Activated CD4-positive, alpha-beta T cell treated with anti-CD3 and anti-CD28 coated beads, Interleukin-10, Interleukin-2, amounts not matched to agents 100 ng/mL and 50 ng/mL, durations not matched to agents 16 hours and 8 hours (primary cell): Measurements from ENCODE around the gene GNAS-AS1.

Source experiments
- DNase-seq: peaks from one replicate; pipeline ENCODE4 v3.0.0-alpha.2; 2020

The GNAS-AS1 gene

DNA sequence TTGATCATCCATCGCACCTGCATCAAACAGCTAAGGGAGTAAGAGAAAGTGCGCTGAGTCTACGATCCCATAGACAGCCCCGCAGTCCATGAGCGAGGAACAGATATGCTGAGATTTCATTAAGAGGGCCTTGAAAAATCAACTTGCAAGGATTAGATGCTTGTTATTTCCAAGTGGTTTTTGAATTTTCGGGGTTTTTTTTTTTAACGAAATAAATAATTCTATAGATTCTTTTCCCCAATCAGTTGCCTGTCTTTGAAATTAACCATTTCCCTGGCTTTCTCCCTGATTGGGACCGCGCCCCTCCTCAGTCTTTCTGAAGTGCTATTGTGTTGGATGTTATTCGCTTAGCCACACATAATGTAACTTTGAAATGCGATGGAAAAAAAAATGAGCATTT lies 48.6 kb downstream of the GNAS-AS1 start:
- DNase-seq: no peak

DNA sequence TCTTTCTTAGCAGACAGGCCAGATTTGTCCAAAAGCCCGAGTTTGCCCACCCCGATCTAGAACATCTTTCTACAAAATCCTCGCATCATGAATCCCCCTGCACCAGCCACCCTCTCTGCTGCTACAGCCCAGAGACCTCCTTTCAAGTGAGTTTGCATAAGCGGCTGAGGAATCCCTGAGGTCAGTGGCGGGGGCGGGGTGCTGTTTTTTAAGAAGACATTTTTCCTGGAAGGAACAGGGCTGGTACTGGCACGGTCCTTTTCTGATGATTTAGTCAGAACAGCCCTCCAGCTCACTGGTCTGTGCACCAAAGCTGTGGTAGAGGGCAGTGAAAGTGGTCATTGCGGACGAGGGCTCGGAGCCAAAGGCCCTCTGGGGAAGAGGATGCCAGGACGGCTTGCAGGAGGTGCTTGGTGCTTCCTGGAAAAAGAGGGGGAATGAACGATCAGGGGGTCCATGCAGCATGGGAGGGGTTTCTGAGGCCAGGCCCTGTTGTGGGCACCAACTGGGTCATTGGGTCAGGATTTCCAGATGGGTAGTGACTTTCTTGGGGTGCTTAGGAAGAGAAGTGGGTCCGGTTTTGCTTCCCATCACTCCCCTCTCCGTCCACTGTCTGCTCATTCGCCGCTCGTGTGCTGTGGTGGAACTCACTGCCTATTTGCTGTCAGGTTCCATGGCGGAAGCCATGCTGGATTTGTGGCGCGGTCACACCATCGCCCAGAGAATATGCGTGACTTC lies 50.4 kb downstream of the GNAS-AS1 start:
- no peak for DNase-seq

DNA sequence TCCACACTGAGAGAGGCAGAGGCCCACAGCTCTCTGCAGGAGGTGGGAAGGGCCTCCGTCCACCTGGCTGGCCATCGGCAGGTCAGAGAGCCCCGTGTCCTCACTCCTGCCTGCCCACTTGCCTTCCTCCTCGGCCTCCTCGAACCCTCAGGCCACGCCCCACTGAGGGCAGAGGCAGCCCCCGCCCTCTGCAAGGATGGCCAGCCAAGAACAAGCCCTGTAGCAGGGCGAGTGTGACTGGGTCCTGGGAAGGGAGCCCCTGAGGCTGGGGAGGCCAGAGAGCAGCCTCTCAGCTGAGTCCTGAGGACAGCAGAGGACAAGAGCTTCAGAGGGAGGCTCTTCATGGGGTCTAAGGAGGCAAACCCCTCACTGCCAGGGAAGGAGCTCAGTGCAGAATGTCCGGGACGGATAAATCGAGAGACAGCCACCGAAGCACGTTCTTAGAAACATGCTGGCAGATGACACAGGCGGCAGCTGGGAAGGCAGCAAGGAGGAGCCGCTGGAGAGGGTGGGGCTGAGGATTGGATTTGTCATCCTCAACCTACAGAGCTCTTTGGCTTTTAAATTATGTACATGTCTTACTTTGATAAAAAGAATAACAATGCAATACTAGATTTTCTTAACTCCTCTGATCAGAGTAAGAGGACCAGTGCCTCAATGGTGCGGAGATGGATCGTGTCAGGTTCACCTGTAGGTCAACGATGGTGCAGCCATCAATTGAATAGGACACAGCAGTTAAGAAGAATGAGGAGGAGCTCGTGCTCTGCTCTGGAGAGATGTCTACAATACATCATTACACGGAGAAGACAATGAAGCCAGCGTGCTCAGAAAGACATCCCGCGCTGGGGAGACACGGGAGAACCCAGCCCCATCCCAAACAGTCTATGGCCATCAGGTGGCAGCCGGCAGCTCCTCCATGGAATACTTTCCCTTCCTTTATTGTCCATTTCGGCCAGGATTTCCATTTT lies 53.0 kb downstream of the GNAS-AS1 start:
- no peak for DNase-seq

DNA sequence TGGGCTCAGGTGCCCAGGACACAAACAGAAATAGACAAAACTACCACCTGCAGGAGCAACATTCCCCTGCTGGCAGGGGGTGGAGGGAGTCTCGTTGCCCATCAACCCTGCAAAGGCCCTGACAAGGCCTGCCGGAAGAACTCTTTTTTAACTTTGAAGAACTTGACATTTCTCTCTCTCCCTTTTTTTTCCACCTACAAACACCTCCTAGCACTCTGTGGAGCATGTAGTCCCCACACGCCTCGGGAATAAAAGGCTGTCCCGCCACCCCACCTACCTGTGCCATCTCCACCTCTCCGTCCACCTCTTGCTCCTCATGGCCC lies 54.8 kb downstream of the GNAS-AS1 start:
- no peak for DNase-seq

DNA sequence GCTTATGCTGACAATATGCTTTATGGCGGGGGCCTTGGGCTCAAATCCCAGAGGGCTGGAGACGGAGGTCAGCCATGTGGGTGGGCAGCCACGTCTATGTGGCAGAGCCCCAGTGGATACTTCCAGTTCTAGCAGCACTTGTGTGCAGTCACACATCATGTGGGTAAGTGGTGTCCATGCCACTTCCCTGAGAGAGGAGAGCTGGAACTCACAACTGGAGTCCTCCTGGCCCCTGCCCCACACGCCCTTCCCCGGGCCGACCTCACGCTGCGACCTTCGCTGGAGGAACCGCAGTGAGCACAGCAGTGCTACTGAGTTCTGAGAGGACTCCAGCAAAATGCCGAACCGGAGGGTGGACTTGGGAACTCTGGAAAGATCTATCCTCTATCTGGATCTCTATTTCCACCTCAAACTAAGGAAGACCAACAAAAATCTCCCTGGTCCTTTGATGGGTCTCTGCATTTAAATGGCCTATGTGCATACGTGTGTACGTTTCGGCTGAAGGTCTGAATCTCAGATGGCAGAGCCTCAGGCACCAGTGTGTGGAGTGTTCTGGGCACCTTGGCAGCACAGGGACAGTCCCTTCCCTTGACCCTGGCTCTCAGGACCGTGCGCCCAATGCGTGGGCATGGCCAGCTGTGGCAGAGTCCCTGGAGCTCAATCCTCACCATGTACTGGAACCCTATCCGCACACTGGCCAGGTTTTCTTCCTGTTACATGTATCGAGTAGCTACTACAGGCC lies 55.4 kb downstream of the GNAS-AS1 start:
- no peak for DNase-seq

DNA sequence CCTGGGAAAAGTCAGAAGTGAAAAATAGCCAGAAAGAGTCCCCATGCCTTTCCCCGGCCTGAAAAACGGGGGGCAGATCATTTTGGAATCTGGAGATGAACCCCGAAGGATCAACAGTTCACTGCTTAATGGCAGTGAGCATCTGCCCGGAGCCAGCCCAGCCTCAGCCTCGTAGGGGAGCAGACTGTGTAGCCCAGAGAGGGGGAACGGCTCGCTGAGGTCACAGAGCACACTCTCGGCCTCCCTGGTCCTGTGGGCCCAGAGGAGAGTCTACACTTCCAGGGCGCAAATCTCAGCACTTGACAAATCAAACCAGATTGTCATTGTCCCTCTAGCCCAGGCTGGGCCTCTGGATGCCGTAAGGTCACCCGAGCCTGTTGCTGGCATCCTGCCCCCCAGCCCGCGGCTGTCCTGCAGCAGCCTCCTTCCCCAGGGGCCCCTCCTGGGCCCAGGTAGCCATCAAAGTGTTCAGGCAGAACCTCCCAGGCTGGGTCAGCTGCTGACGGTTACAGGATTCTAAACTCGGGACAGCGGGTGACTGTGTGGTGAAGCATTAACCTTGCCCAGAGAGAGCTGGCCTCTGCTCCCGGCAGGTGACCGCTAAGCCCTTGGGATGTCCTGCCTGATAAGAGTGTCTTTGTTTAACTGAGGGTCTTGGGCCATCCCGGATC lies 56.1 kb downstream of the GNAS-AS1 start:
- DNase-seq: no peak

DNA sequence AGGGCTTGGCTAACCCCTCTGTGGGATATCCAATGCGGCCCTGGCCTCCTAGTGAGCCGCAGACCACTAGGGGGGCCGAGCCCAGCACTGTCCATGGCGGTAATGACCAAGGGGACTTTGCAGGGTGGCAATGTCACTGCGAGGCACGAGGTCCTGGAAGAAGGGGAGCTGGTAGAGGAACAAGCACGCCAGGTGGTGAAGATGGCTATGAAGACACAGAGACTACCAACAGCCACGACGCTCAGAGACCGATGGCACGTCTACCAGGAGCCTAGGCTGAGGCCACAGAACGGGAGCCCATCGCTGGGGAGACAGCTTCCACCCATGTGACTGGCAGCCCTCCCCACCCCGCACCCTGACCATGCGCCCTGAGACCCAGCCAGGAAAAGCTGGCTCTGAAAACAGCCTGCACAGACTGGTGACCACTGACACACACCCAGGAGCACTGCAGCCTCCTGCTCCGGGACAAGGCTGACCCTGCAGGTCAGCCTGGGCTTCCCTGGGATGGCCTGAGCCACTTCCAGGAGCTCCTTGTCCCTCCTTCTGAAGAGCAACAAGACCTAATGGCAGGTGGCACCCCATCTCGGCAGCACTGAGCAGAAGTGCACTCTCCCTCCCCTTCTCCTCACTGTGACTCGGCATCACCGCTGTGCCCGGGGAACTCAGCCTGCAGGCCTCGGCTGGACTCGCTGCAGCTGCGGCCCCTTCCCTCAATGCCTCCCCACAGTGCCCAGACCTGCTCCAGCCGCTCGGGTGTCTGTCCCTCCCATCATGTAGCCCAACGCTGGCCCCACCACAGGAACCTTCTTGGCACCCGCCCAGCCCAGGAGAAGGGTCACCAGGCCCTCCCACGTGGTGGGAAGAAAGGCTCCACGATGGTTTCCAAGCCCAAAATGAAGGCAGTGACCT lies 56.9 kb downstream of the GNAS-AS1 start:
- DNase-seq: no peak

DNA sequence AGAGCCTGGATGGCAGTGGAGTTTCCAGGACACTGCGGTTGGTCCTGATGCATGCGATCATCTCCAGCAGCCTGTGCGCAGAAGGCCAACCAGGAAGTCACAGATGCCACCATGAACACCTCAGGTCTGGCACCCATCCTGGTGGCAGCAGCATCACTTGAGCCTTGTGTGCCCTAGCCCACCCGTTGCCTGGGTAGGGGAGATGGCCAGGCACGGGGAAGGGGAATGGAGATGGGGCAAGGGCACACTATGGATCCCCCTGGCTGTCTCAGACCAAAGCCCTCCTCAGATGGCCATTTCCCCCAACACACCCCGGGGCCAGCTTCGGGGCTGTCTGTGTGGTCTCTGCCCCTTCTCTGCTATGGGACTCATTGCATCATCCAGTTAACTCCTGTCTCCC lies 58.3 kb downstream of the GNAS-AS1 start:
- no peak for DNase-seq

DNA sequence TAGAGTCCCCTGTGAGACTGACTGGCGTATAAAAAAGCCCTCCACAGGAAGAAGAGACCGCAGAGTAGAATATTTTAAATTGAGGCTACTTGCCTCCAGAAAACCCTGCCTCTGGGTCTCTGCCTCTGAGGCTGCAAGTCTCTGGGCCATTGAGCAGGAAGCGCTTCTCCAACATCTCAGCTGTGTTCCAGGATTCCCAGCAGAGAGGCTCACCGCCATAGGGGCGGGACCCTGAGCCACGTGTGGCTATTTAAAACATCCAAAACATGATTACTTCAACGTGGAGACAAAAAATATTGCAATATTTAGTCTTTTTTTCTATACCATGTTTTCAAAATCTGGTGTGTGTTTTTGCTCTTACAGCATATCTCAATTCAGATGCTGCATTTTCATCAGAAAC lies 59.4 kb downstream of the GNAS-AS1 start:
- DNase-seq: no peak

DNA sequence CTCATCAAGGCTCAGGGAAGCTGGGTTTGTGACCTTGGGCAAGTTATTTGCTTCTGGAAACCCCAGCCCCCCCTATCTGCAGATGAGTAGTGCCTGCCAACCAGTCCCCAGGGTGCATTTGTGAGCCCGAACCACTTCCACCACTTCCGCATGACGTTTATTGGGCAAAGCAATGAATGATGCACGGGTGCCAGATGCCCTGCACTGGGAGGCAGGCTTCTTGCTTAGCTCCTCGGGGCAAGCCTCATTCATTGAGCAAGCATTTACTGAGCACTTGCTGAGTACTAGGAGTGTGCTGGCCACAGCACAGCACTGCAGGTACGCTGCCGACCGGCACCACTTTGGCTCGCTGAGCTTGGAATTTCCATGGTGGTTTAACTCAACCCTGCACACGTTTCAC lies 60.2 kb downstream of the GNAS-AS1 start:
- DNase-seq: no peak

DNA sequence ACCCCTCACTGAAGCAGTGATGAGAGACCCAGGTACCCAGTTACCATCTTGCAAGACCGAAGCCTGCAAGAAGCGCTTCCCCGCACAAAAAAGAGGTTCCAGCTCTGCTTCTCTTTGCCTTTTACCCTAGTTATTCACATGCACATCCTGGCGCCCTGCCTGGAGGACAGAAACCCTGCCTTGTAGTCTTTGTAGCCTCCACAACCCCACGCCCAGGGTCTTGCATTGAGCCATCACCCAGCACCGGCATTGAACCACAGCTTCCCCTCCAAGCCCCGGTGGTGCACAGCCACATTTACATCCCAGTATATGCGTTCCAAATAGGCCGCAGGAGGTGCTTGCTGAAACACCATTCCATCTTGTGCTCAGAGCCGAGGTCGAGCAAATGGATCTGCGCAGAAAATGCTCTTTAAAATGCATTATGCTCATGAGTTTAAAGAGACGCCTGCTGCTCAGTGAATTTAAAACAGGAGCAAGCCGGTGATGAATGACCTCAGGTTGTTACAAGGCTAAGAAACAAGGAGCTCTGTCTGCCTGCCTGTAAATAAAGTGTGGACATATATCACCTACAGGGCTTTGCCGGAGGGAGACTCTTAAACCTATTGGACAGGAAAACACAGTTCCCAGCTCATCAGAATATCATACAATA lies 61.7 kb downstream of the GNAS-AS1 start:
- DNase-seq: no peak

DNA sequence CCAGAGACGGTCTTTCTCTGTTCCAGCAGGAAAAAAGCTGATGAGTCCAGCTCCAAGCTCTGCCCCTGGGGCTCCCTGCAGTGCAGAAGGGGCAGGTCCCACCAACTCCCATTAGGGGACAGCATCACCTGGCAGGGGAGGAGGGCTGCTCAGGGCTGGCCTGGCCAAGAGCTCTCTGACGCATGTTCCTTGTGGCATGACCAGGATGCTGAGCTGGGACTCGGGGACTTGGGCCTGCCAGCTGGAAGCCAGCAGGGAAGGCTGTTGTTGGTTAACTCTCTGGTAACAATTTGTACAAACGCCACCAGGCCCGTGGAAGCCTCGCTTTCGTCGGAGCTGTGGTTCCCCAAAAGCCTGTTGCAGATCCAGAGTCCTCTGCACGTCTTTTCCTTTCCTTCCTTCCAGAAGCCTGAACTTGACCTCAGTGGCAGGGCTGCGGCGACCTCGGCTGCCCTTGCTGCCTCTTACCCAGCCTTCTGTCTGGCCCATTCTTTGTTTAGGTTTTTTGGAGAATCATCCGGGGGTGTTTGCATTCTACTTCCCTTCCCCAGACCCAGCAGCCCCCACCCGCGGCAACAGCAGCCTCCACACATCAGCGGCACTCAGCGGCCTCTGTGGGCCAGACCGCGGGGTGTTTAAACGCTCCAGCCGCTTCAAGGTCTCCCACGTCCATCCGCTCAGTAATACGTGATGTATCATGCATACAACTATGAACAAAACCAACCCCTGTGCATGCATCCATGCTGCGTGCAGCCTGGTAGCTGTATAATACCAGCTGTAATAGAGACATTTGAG lies 63.3 kb downstream of the GNAS-AS1 start:
- DNase-seq: no peak

DNA sequence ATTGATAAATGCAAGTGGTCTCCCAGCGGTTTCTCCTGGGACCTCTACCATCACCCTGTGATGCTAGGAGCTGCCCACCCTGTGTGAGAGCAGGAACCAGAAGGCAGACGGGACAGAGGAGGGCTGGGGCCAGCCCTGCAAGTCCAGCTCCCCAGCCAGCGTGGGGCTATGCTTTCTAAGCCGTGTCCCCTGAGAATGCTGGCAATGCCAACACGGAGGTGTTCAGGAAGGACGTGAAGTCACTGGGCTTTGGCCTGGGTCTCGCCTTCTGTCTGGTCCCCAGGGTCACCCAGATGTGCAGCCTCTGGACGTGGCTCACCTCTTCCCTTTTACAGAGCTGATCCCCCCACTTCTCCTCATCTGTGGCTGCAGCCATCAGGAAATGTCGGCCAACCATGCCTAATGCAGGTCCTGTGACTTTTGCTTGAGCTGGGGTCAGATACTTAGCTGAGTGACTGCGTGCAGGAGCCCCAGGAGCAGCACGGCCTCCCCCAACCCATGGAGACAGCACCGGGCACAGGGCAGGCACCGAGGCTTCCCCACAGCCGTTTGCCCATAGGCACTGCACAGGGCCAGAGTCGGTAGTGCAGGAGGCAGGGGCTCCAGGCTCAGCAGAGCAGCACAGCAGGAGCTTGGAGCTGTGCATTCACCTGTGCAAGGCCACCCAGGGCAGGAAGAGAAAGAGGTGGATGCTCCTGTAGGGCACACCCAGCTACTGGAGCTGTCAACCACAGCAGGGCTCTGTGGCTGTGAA lies 66.2 kb downstream of the GNAS-AS1 start:
- no peak for DNase-seq

DNA sequence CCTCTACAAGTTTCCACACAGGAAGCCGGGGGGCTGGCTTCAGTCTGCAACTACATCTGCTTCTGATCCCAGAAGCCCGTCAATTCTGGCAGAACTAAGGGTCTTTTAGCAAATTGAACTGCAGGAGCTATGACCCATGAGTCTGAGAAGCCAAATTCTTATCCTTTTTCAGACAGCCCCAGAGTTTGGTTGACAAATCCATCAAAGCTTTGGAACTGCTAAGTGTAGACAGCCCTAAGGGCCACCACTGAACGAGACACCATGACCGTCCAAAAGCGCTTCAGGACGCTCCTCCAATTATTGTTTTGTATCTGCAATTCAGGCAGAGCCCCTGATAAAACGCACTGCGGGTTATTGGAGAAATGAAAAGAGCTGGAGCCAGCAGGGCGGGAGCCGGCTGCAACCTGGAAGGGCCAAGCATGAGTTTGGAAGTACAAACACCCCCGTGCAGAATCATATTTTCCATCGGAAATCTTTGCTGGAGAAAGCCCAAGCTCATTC lies 67.1 kb downstream of the GNAS-AS1 start:
- no peak for DNase-seq

DNA sequence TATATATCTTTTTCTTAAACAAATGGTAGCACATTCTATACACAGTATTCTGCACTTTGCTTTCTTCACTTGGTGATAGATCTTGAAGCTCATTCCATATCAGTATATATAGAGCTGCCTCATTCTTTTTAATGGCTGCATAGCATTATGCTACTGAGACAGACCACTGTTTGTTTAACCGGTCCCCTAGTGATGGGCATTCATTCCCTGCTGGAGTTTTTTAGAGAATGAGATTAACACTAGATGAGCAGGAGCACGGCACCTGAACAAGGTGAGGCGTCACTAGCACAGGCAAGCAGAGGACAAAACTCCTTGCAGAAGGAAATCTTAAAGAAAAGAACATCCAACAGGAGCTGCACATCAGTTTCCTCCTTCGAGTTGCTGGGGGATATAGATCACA lies 69.6 kb downstream of the GNAS-AS1 start:
- DNase-seq: no peak

DNA sequence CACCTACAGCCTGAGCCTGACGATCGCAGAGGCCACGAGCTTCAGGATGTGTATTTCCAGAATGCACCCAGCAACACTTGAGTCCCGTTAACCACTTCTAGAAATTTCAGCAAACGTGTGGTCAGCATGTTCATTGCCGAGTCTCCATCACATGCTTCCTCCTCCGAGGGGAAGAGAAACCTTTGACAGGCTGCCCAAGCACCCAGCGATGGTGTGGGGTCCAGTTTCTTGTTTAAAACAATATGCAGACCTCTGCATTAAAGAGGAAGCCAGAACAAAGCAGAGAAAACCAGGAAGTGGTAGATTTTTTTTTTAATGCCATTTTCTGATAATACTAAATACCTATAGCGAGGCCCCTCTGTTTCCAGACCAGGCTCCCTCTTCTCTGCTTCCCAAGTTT lies 71.9 kb downstream of the GNAS-AS1 start:
- no peak for DNase-seq

DNA sequence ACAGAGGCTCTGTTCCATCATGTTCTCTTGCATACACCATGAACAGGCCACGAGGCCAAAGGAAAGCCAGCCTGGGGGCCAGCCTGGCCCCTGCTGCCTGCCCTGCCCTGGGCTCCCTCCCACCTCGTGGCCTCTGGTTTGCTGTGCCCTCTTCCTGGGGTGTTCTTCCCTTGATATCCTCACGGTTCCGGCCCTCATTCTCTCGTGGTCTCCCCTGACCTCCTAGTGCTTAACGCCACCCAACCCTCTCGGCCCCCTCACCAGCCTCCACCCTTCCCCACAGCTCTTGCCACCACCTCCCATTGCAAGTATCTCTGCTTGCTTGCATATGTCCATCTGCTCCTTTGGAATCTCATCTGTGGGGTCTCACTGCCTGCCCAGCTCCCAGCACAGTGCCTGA lies 73.0 kb downstream of the GNAS-AS1 start:
- no peak for DNase-seq

DNA sequence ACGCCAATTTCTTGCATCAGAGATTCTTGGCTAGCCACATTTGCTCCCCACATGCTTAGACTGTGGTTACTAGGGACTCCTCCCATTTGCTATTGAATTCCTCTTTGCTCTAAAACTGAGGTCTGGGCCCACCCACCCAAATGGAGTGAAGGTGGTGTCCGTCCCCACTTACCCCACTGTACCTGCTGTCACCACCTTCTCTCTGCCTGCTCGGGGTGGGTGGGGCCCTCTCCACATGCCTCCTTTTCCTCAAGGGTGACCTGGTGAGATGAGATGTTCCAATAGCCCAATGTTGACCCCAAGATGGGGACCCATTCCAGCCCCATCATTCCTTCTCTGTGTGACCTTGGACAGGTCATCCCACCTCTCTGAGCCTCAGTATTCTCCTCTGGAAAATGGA lies 74.6 kb downstream of the GNAS-AS1 start:
- DNase-seq: no peak

DNA sequence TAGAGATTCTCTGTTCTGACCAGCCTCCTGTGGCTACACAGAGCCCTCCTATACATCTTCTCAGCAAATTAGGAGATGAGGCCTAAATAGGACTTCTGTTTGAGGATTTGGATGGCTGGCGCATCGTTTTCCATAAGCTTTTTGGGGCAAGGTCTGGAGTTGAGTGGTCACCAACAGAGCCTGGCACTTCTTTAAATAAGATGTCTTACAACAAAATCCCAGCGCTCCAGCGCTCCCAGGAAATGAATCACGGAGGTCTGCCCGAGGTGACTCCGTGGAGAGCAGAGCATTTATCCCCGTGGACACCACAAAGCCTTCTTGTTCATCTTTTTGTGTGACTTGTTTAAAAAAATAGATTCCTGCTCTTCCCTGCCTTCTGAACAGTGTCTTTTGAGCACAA lies 75.3 kb downstream of the GNAS-AS1 start:
- no peak for DNase-seq
